ENCODE measurements around the gene MRPS35.
A peak's percentile ranks its signal among the peaks of the same experiment; 100 is the strongest.

Gene MRPS35

DNA sequence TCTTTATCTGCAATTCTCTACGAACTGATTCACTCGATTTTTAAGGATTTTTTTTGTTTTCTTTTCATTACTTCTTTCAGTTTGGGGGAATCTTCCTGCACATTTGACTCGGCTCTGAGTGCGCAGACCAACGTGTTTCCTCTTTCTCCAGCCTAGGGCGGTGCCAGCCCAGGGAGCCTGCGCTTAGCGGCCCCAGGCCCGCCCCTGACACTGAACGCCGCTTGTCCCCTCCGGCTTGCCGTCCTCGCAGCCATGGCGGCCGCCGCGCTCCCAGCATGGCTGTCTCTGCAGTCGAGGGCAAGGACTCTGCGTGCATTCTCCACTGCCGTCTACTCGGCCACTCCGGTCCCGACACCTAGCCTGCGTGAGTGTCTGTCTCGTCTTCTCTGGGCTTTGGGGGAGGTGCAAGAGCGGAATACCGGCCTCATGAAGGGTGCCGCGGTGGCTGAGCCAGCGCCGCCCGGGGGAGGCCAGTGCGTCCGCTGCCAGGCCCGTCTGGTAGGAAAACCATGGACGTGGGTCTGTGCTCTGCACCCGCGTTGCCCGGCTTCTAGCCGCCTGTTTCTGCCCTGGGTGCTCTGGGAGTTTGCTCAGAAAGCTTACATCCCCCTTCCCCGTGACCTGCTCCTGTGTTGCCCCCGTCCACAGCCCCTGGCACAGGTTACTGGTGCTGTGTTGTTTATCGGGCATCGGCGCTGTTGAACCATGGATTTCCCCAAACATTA is at the start of gene MRPS35:
MRPS35 (plus strand) TSS at position 241 of the 725 bp plus-strand sequence; CDS start at position 253, 12 bp downstream.
- peak; percentile 61 to 87 for DNase-seq

DNA sequence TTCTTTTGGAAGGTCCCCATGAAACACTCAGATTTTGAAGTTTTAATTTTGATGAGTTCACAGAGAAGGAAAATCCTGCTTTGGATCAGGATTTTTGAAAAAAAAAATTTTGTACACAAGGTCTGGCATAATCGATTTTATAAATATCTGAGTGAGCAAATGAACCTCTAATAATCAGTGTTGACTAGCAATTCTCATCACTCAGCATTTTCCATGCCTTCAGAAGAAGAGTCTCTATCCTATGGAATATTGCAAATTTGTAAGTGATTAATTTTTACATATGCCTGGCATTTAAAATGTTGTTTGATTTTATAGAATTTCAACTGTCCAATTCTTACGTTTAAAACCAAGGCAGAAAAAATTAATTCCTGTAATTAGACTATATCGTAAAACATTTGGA is 44.9 kb upstream of the MRPS35 start:
- DNase-seq = no peak

DNA sequence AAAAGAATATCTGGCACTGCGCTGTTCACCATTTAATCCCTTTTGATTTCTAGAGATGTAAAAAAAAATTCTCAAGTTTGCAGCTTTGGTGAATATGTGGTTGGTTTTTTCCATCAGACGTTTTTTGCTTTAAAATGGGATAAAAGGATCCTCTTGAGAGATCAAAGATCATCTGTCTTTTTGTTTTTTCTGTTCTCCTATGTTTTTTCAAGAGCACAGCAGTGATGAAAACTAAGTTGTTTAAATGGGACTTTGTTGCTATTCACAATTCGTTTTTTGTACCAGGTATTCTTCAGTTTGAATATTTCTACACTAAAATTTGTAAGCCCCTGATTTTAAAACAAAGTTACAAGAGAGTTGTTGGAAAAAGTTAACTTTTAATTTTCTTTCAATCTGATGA is 44.1 kb upstream of the MRPS35 start:
- no peak for DNase-seq

DNA sequence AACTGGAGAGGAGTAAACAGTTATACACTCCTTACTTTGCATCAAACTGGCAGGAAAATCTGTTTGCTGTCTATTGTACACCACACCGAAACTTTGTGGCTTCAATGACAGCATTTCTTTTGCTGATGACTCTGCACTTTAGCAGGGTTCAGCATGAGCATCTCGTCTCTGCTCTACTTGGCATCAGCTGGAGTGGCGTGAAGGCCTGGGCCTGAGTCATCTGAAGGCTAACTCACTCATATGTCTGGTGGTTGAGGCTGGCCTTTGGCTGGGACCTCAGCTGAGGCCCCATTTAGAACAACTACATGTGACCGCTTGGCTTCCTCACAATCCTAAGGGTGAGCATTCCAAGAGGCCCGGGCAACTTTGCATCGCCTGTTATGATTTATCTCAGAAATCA is 43.1 kb upstream of the MRPS35 start:
- DNase-seq = no peak

DNA sequence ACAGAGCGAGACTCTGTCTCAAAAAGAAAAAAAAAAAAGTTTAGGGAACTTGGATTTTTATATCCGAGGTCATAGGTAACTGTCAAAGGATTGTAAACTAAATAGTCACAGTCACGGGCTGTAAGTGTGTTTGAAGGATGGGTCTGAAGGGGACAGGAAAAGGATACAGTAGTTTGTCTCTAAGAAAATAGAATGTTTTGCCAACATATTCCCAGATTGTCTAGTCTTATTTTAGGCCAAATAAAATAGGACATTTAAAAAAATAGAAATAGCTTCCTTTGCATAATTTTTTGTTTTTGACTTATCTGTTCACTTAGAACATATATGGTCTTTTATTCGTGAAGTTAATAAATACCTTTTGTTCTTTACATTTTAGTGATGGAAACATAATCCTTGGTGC is 38.6 kb upstream of the MRPS35 start:
- DNase-seq = no peak

DNA sequence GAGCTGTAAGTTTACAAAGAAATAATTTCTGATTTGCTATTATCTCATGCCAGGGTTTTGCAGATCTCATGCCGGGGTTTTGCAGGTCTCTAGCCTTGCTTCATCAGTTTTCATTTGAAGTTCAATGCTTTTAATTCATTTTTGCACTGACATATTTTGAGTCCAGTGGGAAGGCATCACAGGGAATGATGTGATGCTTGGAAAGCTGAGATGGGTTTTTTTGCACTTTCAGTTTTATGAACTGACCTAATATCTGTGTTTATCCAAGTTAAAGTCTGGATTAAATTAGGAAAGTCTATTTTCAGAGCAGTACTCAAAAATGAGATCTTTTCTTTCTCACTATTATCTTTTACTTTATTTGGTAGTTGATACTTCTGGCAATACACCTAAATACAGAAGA is 38.0 kb upstream of the MRPS35 start:
- no peak for DNase-seq

DNA sequence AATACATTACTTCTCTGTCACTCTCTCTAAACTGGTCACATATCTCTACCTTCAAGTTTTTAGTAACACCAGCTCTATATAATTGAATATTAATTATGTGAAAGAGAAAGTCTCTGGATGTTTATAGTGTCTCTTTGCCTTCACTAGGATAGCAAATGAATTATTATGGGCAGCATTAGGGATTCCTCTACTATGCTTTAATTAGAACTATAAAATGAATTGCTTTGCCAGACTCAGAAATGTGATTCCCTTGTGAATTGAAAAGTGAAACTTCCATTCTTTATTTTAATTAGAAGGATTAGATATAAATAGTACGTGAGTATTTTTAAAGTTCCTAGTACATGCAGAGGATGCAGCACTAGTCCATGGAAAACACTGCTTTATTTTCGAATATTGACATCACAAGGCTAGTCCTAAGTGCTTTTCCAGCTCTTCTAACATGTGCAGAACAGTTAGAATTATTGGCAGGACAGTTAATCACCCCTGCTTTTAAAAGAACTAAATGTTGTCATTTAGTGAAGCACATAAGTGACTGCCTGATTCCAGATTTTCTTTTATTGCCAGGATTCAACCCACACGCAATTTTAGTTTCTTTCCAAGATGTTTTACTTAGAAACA is 37.4 kb upstream of the MRPS35 start:
- no peak for DNase-seq

DNA sequence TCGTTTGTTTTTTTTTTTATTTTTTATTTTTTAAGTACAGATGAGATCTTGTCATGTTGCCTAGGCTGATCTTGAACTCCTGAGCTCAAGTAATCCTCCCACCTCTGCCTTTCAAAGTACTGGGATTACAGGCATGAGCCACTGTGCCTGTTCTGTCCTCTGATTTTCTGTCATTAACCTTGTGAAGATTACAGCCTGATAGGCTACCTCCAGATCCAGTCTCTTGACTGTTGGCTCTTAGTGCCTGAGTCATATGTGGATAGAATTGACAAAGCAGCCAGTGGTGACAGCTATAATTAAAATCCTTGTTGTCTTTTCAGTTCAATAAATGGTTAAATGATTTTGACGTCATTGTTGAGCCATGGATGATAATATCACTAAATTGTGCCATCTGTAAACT is 35.6 kb upstream of the MRPS35 start:
- no peak for DNase-seq

DNA sequence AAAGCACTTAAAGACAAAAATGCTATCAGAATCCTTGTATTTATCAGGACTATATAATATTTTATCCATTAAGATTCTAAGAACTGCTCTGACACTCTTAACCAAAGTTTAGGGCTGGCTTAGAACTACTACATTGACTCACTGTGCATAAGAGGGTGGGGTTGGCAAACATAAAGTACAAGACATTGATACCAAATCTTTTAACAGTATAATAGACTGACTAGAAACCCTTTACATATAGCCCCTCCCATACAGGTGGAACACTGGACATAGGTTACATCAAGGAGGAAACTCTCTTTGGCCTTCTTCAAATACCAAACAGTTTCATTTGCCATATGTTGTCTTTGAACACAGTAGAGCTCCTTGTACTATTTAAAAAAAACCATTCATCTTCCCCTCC is 30.0 kb upstream of the MRPS35 start:
- DNase-seq = no peak

DNA sequence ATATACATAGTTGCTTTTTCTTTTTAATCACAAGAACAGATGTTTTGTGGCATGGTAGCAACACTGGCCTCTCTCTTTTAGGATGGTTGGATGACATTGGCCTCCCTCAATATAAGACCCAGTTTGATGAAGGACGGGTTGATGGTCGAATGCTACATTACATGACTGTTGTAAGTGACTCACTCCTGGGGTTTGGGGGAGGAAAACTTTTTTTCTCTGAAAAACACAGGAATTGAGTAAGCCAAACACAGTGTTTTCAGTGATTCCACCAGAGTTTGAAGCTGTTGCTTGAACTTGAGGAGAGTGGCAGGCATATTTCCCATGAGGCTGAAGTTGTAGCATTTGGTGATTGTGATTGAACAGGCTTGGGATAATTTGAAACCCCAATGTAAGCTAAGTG is 28.1 kb upstream of the MRPS35 start:
- DNase-seq = no peak

DNA sequence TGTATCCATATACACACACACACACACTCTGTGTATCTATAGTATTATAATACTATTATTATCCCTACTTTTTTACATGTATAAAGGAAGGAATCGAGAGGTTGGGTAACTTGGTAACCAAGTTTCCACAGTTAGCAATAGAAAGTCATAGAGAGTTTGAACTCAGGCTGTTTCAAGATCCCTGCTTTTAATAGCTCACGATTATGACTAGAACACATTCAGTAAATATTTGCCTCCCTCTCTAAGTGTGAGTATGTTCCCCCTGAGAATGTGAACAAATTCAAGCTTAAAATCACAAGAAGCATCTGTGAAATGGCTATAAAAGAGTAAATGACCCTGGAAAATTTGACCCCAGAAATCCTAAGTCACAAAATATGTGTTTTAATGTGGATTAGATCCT is 25.4 kb upstream of the MRPS35 start:
- no peak for DNase-seq

DNA sequence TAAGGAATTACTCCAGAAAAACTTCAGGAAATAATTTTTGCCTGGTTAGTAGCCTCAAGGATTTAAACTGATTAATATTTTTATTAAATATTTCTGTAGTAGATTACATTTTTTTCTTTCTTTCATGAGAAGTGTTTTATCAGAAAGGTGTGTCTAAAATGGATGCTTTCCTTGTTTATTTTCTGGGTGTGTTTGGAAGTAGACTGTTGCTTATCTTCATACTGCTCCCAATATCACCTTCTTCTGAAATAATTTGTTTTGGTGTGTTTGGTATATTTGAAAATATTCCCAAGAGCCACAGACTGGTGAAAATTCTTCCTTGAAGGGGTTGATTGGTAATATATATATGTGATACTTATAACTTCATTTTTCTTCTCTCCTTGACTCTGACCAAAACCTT is 24.5 kb upstream of the MRPS35 start:
- no peak for DNase-seq

DNA sequence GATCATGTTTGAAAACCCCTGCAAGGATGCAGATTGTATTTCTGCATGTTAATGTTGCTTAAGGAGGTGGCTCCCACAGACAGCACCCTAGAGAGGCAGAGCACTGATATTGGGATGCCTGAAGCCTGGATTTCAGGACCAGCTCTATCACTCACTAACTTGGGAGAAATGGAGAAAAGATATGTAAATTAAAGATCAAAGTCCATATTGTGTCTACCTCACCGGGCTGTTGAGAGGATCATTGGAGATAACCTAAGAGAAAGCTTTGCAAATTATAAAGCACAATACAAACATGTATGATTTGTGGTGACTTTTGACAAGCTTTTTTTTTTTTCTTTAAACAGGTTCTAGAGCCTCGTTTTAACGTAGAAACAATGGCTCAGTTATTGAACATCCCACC is 22.0 kb upstream of the MRPS35 start:
- no peak for DNase-seq

DNA sequence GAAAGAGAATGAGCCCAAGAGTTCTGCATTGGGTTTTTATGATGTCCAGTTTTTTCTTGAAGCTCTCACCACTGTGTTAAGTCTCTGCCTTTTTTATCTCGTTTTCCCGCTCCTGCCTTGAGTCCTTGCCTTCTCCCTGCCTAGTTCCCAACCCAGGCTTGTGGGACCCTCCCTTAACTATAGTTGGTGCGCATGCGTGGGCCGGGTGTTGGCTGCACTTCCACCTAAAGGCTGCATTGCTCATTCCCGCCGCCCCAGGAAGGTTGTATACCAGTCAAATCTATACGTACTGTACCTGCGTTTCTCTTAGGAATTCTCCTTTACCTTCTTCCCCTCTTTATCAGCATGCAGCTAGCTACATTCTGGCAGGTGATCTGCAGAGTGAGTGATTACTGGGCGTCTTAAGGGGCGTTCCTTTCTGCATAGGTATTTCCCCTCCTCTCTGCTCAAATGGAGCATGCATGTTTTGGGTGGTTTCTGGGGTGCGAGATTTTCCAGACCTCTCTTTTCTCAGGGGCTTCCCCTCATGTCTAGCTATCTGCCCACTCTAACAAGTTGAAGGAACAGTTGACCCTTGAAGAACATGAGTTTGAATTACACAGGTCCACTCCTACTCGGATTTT is 21.0 kb upstream of the MRPS35 start:
- no peak for DNase-seq

DNA sequence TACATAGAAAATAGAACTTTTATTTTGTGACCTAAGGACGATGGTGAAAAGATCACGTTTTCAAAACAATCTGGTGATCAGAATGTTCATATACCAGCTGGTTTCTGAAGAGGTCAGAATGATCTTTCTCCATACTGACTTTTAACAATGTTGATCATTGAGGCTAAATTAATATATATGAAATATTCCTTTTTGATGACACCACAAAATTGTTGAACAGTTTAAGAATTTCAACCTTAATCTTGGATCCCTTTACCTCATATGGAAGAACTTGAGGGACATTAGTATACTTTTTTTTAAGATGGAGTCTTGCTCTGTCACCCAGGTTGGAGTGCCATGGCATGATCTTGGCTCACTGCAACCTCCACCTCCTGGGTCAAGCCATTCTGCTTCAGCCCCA is 17.2 kb upstream of the MRPS35 start:
- no peak for DNase-seq

DNA sequence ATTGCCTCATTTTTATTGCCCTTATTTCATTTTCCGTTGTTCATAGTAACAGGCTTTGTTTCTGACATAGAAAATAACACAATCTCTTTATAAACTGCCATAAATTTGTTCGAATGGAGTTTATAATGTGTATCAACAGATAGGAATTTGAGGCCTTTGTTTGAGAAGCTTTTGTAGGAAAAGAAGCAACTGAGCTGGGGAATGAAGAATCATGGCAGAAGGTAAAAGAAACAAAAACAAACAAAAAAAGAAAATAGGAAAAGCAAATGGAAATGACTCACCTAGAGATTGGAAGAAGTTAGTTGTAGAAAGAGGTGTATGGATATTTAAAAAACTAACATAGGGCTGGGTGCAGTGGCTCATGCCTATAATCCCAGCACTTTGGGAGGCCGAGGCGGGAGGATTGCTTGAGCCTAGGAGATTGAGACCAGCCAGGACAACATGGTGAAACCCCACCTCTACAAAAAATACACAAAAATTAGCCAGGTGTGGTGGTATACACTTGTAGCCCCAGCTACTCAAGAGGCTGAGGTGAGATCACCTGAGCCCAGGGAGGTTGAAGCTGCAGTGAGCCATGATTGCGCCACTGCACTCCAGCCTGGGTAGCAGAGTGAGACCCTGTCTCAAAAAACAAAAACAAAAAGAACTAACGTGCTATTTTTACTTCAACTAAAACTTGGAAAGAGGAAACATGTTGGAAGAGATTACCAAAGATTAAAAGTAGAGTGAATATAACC is 14.9 kb upstream of the MRPS35 start:
- no peak for DNase-seq

DNA sequence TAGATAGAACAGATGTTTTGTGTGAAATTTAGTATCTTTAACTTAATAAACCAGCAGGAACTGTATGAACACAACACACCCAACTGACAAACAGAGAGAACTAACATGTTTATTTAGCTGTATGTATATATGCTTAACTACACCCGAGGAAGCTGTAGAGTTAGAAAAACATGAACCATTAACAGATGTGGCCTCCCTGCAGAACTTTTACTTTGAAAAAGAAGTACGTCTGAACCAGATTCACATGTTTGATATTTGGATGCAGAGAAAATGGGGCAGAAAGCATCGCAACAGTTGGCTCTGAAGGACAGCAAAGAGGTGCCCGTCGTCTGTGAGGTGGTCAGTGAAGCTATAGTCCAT is 14.4 kb upstream of the MRPS35 start, which contains the start of gene REP15:
REP15 (plus strand) TSS at position 155 of the 360 bp plus-strand sequence; CDS start at position 271, 116 bp downstream.
- DNase-seq = no peak

DNA sequence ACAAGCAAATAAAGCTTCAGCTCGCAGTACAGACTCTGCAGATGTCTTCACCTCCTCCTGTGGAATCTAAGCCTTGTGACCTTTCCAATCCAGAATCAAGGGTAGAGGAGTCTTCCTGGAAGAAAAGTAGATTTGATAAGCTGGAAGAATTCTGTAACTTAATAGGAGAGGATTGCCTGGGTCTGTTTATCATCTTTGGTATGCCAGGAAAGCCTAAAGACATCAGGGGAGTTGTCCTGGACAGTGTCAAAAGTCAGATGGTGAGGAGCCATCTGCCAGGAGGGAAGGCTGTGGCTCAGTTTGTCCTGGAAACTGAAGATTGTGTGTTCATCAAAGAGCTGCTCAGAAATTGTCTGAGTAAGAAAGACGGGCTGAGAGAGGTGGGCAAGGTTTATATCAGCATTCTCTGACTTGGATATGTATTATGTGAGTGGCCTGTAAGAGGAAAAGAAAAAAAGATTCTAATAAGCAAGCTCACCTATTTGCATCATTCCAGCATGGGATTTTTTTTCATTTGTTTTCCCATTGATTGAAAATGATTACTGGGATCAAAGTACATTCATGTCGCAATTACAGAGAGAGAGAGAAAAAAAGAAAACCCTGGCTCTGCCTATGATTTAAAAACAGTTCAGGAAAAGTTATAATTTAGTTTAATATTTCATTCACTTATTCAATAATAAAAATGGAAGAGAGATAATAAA is 13.6 kb upstream of the MRPS35 start:
- no peak for DNase-seq

DNA sequence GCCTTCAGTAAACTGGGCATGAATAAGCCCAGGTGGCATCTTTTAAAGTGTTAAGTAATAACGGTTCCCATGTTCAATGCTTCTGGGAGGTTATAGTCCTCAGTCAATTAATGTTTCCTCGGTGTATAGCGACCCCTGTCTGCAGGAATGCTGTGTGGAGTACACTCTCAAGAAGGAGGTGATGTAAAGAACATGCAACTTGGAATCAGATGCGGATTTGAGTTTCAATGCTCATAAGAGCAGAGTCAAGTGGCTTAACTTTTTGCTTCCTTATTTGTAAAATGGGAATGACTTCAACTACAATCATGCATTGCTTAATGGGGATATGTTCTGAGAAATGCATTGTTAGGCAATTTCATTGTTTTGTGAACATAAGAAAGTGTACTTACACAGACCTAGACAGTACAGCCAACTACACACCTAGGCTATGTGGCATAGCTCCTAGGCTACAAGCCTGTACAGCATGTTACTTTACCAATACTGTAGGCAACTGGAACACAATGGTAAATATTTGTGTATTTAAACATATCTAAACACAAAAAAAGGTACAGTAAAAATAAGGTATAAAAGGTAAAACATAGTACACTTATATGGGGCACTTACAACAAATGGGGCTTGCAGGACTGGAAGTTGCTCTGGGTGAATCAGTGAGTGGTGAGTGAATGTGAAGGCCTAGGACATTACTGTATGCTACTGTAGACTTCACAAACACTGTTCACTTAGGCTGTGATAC is 6.7 kb upstream of the MRPS35 start:
- peak; percentile 38 to 64 for DNase-seq

DNA sequence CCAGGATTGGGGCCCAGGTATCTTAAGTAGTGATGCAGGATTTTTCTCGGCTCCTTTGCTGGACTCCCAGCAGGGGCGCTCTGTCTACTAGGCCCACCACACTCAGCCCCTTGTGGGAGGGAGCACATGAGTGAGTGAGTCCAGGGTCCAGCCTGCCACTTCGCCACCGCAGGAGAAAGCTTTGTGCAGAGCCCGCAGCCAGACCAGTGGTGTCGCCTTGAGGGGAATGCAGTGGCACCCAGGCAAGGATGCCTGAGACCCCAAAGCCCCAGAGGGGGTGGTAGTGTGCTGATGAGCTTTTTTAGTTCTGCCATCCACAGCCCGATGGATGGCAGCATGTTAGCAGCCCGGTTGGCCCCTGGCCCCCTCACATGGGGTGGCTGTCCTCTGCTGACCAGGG is 5.4 kb upstream of the MRPS35 start:
- DNase-seq = no peak

DNA sequence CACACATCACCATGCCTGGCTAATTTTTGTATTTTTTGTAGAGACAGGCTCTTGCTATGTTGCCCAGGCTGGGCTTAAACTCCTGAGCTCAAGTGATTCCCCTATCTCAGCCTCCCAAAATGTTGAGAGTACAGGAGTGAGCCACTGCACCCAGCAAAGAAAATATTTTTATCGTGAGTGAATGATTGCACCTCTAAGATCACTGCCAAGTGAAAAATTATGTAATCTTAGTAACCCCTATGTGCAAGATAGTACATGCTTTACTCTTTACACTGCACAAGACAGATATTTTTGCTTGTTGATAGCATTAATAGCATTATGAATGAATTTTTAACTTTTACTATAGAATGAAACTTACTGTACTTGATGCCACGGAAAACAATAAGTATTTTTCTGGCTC is 3.4 kb upstream of the MRPS35 start:
- no peak for DNase-seq

DNA sequence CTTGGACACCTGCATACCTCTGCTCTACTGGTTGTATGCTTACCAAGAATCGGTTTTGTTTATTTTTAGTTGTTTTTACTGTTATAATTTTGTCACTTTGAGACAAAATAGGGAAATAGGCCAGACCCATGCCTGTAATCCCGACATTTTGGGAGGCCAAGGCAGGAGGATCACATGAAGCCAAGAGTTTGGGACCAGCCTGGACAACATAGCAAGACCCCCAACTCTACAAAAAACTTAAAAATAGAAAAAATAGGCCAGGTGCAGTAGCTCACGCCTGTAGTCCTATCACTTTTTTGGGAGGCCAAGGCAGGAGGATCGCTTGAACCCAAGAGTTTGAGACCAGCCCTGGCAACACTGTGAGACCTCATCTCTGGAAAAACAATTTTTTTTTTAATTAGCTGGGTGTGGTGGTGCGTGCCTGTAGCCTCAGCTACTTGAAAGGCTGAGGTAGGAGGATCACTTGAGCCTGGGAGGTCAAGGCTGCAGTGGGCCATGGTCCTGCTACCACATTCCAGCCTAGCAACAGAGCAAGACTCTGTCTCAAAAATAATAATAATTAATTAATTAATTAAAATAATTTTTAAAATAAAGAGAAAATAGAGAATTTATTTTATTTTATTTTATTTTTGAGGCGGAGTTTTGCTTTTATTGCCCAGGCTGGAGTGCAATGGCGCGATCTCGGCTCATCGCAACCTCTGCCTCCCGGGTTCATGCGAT is 1.3 kb upstream of the MRPS35 start:
- DNase-seq = no peak
